ENCODE data around the gene GRPR. TPM values are rescaled to one million over a fixed set of nuclear protein-coding genes. Genes with fewer than 3 reads are reported as not detected.

GRPR gene
- total and polyA plus RNA-seq, 10 of the 15 experiments (the other 5 are each of a cell fraction or from before 2014, with no cell fraction given), result 0.10 to 3.7 (median 0.21) TPM; not detected in 1

- TF ChIP-seq SKIL (IDR thresholded peaks at IDR 0.05; ENCODE audit: low read depth, poor library complexity, severe bottlenecking), result no peak
- TF ChIP-seq FOXK2 (IDR thresholded peaks at IDR 0.05), result no peak
- no peak for TF ChIP-seq IKZF1 (conservative IDR thresholded peaks at IDR 0.05)
- no peak for TF ChIP-seq CHD1 (IDR thresholded peaks at IDR 0.05; ENCODE audit: low read depth, low read length)
- no peak for TF ChIP-seq CUX1 (IDR thresholded peaks at IDR 0.05; ENCODE audit: insufficient replicate concordance, low read depth, low read length)
- TF ChIP-seq IRF3 (IDR thresholded peaks at IDR 0.05), result no peak
- TF ChIP-seq MTA3 (IDR thresholded peaks at IDR 0.05; ENCODE audit: borderline replicate concordance, low read length), result no peak
- TF ChIP-seq IRF5 (IDR thresholded peaks at IDR 0.05; ENCODE audit: borderline replicate concordance), result no peak
Measured at GRCh38 chrX:16202943-16203342, 79.6 kb downstream of the GRPR start (continued).

Other genes starting within 250 kb of the GRPR start
- not detected in 2 replicates for gene MAGEB17, start 43.9 kb downstream of the GRPR start, total RNA-seq (2014; rRNA removed)
- not detected in 2 replicates for gene MAGEB17, start 43.9 kb downstream of the GRPR start, total RNA-seq (2014; rRNA removed; fragmentation: Illumina TruSeq; extraction: Trizol)
- 0.21 TPM in 1 of 2 replicates, not detected in the other for gene MAGEB17, start 43.9 kb downstream of the GRPR start, total RNA-seq (2021)
- gene MAGEB17, start 43.9 kb downstream of the GRPR start, polyA plus RNA-seq (2011; rRNA removed), result 0.05 and 0.10 TPM in 2 replicates
- not detected in 2 replicates for gene MAGEB17, start 43.9 kb downstream of the GRPR start, polyA plus RNA-seq (2014; fragmentation: Illumina TruSeq; extraction: Trizol)
- not detected for gene MAGEB17, start 43.9 kb downstream of the GRPR start, polyA plus RNA-seq (2014; fragmentation: Nextera tagmentation; extraction: Ambion mirVana)
- gene MAGEB17, start 43.9 kb downstream of the GRPR start, polyA plus RNA-seq (2014; rRNA removed), result not detected in 2 replicates
- not detected for gene MAGEB17, start 43.9 kb downstream of the GRPR start, polyA plus RNA-seq (2016; fragmentation: Nextera tagmentation; extraction: Ambion mirVana)